ENCODE measurements around the gene PPDPF. TPM values are rescaled to one million over a fixed set of nuclear protein-coding genes. Genes with fewer than 3 reads are reported as not detected.
"Not testable (repeated sequence)": the region's sequence is repeated elsewhere in the genome, so short reads cannot be mapped to it uniquely, and the experiment has no call there.

The PPDPF gene
- total RNA-seq, 1 donor from 2014 or later, result 173 TPM

- DNase-seq (ENCODE audit: low spot score), result no peak
Observed at GRCh38 chr20:63561624-63562396, 41.2 kb downstream of the PPDPF start.

GRCh38 chr20:63562461-63563224 is 42.1 kb downstream of the PPDPF start:
- no peak for DNase-seq (ENCODE audit: low spot score)

- no peak for DNase-seq (ENCODE audit: low spot score)
Observed at GRCh38 chr20:63563225-63563935, 42.8 kb downstream of the PPDPF start.

GRCh38 chr20:63564036-63564810 is 43.7 kb downstream of the PPDPF start:
- DNase-seq (ENCODE audit: low spot score), result no peak

GRCh38 chr20:63565021-63565698 is 44.6 kb downstream of the PPDPF start:
- DNase-seq (ENCODE audit: low spot score), result no peak

GRCh38 chr20:63565699-63566335 is 45.3 kb downstream of the PPDPF start:
- DNase-seq (ENCODE audit: low spot score), result no peak

GRCh38 chr20:63566395-63567135 is 46.0 kb downstream of the PPDPF start:
- no peak for DNase-seq (ENCODE audit: low spot score)

- DNase-seq (ENCODE audit: low spot score), result no peak
Observed at GRCh38 chr20:63567136-63567385, 46.5 kb downstream of the PPDPF start.

- DNase-seq (ENCODE audit: low spot score), result no peak
Observed at GRCh38 chr20:63567386-63568169, 47.0 kb downstream of the PPDPF start.

GRCh38 chr20:63568170-63568981 is 47.8 kb downstream of the PPDPF start:
- no peak for DNase-seq (ENCODE audit: low spot score)

GRCh38 chr20:63568986-63569949 is 48.7 kb downstream of the PPDPF start:
- DNase-seq (ENCODE audit: low spot score), result no peak

GRCh38 chr20:63570281-63571086 is 49.9 kb downstream of the PPDPF start:
- no peak for DNase-seq (ENCODE audit: low spot score)

GRCh38 chr20:63571087-63571478 is 50.5 kb downstream of the PPDPF start:
- DNase-seq (ENCODE audit: low spot score), result not testable (repeated sequence)
